Measurements from ENCODE around the gene NRP2.

Gene NRP2

DNA sequence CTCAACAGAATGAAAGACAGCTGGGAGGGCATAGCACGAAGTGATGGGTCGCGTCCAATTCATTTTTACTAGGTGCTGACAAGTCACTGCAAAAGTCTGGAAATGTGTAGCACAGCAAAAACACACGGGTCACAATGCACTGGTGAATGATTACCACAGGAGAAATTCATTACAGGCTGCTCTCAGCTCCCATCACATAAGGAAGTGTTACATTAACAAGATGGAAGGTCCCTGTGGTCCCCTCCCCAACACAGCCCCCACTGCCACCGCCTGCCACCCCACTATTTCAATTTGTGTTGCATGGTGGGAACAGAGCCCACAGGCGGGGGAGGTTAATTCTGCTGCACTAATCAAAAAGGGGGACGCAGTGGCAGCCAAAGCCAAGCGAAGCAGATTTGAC, 122.8 kb downstream of the NRP2 start:
- no peak for DNase-seq (ENCODE audit: low read depth)

DNA sequence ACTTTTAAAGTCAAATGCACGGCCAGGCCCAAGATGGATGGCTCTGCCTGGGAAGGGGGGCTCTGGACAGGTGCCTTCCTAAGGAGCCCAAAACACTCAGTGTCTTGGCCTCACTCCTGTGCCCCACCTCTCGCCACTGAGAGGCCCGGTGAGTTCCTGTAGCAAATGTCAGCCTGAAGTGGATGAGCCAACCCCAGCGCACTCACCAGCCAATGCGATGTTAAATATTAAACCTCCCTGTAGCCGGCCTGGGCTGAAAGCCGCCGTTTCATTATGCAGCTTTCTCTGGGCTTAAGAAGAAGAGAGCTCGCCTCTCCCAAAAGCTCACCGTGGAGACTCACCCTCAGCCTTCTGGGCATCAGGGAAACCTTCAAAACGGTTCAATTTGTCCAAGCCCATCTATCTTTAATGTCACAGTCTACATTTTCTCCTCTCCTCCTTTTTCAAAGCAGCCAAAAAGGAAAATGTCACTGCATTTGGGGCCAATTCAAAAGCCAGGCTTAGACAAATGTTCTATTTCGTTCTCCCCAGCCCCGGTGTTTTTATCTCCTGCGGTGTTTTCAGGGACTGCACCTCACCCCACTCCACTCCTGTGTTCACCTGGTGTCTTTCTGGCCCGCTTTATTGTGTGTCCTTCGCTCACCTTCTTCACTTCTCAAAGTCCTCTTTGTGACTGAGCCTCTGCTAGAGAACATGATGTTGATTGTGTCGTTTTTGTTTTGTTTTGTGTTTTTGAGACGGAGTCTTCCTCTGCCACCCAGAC, 124.0 kb downstream of the NRP2 start:
- no peak for DNase-seq (ENCODE audit: low read depth)

DNA sequence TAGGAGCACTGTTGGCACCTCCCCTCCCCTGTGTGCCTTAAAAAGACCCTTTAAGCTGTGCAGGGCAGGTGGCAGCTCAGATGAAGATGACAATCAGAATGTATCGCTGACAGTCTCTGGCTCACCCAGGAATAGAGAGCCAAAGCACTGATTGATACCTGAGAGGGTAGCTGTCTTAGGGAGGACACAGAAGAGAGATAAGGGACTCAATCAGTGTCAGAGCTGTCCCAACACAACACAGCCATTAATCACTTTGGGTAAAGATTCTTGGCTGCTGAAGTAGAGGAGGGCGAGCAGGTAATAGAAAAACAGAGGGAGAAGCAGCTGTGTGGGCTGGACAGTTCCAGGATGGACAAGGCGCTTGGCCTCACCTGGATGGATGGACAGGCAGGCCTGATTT, 124.9 kb downstream of the NRP2 start:
- no peak for DNase-seq (ENCODE audit: low read depth)

DNA sequence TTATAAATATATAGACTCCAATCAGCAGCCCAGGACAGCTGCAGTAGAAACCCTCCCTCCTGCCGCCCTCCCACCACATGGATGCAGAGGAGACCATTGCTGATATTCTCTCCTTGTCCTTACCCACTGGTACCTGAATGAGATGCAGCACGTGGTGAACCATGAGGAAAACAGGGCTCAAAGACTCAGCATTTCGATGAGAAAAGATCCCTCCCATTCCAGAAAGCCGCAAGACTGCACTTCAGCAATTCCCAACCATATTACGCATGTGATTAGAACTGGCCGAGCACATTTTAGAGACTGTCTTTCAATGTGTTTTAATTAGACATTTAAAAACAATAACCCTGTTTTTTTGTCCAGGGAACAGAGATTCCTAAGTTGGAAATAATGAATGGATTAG, 125.5 kb downstream of the NRP2 start:
- DNase-seq (ENCODE audit: low read depth) = no peak

DNA sequence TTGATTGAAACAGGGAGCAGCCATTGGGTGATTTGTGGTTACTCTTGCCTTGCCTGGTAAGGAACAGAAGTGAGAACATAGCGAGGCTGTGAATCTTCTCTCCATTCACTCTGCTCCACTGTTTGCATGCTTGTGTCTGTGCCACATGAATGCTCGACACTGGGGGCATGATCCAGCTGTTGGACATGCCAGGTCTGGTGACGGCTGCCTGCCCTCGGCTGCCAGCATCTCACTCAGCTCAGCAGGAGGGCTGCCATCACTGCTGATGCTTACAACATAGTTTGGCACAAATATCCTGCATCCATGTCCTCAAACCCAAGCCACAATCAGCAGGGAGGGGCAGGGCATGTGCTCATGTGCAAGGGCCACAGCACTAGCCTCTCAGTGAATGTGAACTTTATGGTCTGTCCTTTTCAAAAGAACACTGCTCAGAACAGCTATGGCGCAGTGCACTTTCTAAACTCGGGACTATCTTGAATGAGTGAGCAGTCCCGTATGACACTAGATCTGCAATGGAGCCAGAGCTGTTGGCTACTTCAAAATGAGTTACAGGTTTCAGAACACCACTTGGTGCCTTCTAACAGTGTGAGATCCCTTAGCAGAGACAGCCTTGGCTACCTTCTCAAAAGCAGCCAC, 126.3 kb downstream of the NRP2 start:
- no peak for DNase-seq (ENCODE audit: low read depth)

DNA sequence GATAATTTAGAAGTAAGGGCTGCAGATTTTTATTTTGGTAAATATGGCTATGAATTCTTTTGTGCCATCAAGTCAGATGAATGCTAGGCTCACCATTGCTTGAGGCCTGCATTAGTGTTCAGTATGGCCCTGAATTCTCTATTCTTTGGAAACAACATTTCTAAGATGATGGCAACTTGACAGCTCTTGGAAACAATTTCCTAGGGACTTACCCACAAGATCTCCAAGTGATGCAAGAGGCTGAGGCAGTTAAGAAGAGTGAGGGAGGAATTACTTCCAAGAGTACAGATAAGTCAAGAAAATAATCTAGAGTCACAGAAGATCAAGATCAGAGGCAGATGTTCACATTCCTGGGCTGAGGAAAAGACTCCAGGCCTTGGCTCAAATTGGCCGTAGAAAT, 129.1 kb downstream of the NRP2 start:
- DNase-seq (ENCODE audit: low read depth) = no peak

DNA sequence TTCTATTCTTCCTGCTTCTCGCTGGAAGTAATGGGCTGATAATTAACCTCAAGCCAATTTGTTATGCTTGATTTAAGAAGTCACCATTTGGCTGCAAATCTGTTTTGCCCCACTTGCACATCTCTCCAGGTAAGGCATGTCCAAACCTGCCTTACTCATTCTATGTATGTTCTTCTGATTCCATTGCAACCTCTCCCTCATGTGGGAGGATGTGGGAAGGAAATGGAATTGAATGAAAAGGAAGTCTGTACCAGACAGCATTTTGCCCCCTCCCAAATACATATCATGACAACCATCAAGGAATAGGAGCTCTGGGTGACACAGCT, 131.7 kb downstream of the NRP2 start:
- no peak for DNase-seq (ENCODE audit: low read depth)

DNA sequence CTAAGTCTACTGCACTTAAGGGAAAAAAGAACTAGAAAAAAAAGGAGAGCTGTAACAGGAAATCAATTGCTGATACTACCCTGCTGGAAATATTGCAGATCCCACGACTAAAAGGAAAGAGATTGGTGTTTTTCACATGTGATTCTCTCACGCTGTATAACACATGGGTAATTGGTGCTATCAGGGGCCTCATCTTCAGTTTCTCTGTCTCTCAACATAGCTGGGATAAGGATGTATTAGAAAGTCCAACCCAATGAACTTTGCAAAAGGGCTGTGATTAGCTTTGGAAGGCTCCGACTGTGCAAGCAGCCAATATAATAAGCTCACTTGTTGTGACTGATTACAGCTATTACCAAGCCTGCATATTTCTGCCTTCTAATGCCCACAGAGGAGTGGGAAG, 133.4 kb downstream of the NRP2 start:
- no peak for DNase-seq (ENCODE audit: low read depth)

DNA sequence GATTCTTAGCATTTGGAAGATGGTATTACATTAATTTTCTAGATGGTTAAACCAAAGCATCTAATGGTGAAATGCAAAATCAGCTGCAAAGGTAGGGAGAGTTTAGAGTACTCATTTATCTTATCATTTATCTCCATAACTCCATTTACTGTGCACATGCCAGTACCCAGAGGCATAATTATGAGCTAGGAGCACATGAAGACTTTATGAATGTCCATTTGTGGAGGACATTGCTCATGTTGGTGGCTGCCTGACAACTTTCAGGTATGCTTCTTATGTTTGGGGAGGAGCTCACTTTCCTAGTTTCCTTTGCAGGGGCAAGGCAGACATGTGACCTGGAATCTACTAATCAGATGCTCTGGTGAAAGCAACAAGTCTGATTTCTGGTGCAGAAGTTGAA, 134.0 kb downstream of the NRP2 start:
- DNase-seq (ENCODE audit: low read depth) = no peak

DNA sequence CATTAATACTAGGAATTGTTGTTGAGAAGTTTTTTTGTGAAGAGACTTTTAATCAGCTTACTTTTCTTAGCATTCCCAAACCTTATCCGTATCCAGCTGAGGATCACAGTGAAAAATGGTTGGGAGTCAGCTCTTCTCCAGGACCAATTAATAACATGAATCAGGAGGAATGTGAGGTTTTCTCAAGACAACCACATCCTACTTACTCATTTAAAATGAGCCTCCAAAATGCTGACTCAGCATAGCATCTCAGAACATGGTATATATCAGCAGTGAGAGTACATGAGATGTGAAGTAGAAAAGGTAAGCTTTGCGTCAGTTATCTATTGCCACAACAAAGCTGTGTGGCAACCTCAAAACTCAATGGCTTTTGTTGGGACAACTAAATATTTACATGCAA, 140.3 kb downstream of the NRP2 start:
- DNase-seq (ENCODE audit: low read depth) = peak; percentile 20

DNA sequence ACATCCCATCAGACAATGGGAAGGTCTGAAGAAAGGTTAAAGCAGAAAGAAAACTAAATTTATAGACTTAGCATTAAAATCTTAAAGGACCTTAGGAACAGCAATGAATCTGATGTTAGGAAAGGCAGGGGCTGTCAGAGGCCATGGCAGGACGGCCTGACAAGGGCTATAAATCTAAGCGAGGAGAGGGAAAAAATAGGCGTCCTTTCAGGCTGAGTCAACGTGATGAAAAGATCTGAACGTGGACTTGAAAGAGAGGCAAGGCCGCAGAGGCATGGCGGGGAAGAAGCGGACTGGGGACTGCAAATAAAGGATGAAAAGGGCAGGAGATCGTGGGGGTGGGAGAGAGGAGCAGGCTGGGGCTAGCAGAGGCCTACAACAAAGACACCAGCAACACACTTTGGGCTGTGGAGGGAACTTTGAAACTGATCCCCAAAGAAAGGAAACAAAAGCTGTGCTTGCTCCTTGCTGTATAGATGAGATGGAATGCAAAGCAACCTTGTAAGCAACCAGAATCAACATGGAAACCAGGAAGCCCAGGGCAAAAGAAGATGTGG, 145.6 kb downstream of the NRP2 start:
- DNase-seq (ENCODE audit: low read depth) = no peak

DNA sequence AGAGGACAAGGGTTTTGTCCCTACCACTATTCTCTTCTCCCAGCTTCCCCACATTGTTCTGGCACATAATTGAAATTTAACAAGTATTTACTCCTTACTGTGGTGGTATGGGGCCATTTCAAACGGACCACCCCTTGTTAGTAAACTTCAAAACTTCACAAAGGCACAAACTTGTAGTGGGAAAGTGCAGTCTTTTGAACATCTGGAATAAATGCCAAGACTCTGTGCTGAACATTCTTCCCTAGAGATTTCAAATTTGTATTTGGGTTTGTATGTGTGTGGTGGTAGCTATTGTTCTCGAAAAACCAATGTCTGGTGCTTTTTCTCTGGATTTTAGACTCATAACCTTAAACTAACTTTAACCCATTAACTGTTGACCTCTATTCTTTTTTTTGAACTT, 151.6 kb downstream of the NRP2 start:
- no peak for DNase-seq (ENCODE audit: low read depth)

DNA sequence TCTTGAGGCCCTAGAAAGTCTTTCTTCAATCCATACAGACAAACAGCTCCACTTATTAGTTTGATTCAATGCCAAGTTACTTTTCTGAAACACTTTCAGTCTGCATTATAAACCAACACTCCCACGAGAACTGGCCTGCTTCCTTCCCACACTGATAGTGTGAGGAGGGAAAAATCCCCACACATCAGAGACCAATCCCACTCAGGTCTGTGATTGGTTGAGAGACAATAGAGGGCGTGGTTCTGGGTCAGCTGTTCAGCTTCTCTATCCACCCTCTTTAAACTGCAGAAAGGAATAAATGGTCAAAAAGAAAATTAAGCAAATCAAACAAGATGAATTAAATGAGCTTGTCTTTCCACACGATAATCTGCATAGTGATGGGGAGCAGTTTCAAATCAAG, 152.5 kb downstream of the NRP2 start:
- no peak for DNase-seq (ENCODE audit: low read depth)

DNA sequence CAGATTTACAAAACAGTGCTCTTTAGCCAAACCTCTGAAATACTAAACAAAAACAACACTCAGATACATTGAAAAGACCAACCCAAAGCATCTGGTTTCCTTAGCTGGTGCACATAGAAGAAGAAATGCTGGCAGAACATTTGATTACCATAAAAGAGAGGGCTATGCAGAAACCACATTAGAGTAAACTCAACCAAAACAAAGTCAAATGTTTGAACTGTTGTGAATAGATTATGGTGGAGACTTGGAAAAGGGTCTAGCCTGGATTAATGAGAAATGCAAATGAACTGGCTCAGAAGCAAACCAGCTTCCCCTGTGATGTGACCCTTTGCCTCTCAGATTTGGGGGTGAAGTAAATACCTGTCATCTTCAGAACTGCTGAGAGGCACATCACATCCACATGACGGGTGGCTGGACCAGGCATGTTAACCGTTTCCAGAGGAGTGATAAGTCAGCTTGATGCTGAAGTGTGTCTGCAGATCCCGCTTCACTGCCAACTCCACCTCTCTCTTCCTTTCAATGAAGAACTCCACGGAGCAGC, 153.0 kb downstream of the NRP2 start:
- no peak for DNase-seq (ENCODE audit: low read depth)

DNA sequence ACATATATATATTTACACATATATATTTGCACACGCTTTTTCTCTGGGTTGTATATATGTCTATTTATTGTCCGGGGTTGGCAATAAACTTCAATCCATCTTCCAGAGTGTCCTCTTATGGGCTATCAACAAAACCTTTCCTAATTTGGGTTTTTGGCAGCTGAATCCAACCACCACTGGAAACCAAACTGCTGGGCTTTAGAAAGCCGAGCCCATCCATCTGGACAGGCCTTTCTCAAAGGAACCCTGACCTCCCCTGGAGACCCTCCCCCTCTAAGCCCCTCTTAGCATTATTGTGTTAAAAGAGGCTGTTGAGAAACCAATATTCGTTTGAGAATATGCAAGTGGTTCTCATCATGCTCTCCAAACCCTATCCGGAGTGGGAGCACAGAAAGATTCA, 153.6 kb downstream of the NRP2 start:
- DNase-seq (ENCODE audit: low read depth) = no peak

DNA sequence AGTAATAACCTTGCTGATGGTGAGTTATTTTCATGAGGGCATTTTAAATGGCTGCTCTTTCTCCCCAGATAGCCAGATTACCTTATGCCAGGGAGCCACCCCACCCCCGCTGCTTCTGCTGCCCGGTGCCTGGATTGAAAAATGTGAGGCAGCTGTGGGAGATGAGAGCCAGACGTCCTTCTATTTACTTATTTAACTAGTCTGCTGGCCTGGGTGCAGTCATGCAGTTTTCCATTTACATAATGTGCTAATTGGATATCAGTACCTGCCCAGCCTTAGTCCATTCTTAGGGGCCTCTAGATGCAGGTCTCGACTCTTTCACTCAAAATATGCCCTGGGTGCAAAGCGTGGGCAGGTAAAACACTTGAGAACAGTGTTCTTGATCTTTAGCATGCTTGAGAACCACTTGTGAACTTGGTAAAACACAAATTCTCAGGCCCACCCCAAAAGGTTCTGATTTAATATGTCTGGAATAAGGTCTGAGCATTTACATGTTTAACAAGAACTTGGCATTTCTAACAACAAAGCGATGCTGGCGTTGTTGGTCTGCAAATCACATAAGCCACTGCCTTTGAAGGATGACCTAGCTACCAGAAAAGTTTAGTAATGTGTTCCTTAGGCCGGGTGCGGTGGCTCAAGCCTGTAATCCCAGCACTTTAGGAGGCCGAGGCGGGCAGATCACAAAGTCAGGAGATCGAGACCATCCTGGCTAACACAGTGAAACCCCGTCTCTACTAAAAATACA, 154.3 kb downstream of the NRP2 start:
- DNase-seq (ENCODE audit: low read depth) = no peak

DNA sequence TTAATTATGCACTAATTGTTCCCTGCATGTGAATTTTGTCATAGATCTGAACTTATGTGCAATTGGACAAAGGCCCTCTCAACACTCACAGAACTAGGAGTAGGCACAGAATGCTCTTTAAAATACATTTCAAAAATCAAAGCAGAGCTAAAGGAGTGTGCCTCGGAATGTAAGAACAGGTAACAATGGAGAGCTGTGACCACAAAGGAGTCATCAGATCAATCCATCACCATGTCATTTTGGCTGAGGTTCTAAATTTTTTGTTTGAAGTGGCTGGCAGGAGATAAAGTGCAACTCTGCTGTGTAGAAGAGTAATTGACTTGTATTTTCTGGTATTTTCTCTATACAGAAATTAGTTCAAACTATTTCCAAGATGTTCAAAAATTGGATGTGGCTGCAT, 155.4 kb downstream of the NRP2 start:
- DNase-seq (ENCODE audit: low read depth) = no peak

DNA sequence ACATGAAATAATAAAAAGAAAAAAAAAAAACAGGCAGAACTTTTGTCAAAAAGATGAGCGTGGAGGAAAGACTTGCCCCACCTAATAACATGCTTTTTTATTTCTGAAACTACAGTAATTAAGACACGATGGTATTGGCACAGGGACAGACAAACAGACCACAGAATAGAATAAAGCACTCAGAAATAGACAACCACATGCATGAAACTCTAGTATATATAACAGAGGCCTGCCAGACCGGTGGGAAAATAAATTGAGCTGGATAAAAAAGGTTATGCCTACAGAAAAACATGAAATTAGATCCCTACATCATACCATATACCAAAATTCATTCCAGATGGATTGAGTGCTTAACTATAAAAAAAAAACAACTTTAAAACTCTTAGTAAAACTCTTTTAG, 163.1 kb downstream of the NRP2 start:
- no peak for DNase-seq (ENCODE audit: low read depth)

Data from GM04504 (cell line).